PFSK-1 (cell line): ENCODE results near the gene INKA2.

Experiments
- FOXP2 ChIP-seq: optimal IDR thresholded peaks from 2 replicates; pipeline ENCODE3; 2011; ENCODE audit warnings: borderline replicate concordance, control low read depth, inconsistent platforms; ENCODE audit not compliant: insufficient read depth; ENCODE audit errors: extremely low read length, extremely low read depth
- POLR2AphosphoS5 ChIP-seq: IDR thresholded peaks from 2 replicates; pipeline ENCODE4 v1.6.1; 2012; ENCODE audit warnings: low read depth, mild to moderate bottlenecking, control low read depth, low read length, moderate library complexity
- SIN3A ChIP-seq: IDR thresholded peaks from 2 replicates; pipeline ENCODE4 v1.6.1; 2012; ENCODE audit warnings: mild to moderate bottlenecking, low read length, moderate library complexity, borderline replicate concordance; ENCODE audit not compliant: insufficient read depth
- TAF1 ChIP-seq: IDR thresholded peaks from 2 replicates; pipeline ENCODE4 v1.6.1; 2012; ENCODE audit warnings: low read length, control low read depth, borderline replicate concordance; ENCODE audit not compliant: insufficient read depth
- TF ChIP-seq, protein P1 (sequence below), 2 experiments: IDR thresholded peaks; 2 replicates each; pipeline versions ENCODE4 v1.6.1 to v1.8.0; 2011 to 2012; ENCODE audit warnings: low read depth in 2 of 2, low read length in 2 of 2, control low read depth in 1 of 2, inconsistent platforms in 1 of 2, mild to moderate bottlenecking in 1 of 2, moderate library complexity in 1 of 2; ENCODE audit not compliant: insufficient read depth in 1 of 2

The INKA2 gene

GRCh38 chr1:111731956-111732355, 7.2 kb downstream of the INKA2 start:
- TF ChIP-seq POLR2AphosphoS5 (no peak), SIN3A (no peak), TAF1 (no peak), FOXP2 (no peak)
- TF ChIP-seq, protein P1, sequence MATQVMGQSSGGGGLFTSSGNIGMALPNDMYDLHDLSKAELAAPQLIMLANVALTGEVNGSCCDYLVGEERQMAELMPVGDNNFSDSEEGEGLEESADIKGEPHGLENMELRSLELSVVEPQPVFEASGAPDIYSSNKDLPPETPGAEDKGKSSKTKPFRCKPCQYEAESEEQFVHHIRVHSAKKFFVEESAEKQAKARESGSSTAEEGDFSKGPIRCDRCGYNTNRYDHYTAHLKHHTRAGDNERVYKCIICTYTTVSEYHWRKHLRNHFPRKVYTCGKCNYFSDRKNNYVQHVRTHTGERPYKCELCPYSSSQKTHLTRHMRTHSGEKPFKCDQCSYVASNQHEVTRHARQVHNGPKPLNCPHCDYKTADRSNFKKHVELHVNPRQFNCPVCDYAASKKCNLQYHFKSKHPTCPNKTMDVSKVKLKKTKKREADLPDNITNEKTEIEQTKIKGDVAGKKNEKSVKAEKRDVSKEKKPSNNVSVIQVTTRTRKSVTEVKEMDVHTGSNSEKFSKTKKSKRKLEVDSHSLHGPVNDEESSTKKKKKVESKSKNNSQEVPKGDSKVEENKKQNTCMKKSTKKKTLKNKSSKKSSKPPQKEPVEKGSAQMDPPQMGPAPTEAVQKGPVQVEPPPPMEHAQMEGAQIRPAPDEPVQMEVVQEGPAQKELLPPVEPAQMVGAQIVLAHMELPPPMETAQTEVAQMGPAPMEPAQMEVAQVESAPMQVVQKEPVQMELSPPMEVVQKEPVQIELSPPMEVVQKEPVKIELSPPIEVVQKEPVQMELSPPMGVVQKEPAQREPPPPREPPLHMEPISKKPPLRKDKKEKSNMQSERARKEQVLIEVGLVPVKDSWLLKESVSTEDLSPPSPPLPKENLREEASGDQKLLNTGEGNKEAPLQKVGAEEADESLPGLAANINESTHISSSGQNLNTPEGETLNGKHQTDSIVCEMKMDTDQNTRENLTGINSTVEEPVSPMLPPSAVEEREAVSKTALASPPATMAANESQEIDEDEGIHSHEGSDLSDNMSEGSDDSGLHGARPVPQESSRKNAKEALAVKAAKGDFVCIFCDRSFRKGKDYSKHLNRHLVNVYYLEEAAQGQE (IDR thresholded peaks at IDR 0.05; ENCODE audit: insufficient read depth in 1 of 2, low read depth in 2 of 2, low read length in 2 of 2) = no peak

DNA sequence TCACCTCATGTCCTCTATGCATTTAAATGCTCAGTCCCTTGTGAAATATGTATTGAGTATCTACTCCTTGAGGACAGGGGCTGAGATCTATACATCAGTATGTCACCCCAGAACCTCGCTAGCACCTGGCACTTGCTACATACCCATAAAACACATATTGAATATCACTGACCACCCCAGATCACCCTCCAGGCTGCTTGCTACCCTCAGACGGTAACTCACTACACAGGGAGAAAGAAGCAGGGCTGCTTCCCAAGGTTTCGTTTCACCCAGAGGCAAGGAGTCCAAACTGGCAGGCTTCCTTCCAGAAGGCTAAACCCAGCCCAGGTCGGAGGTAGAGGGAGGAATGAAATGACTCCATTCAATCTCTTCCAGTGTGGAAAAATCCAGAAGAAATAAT, 8.5 kb downstream of the INKA2 start:
- TF ChIP-seq TAF1 = no peak
- TF ChIP-seq SIN3A = no peak
- TF ChIP-seq, protein P1 (IDR thresholded peaks at IDR 0.05; ENCODE audit: insufficient read depth in 1 of 2, low read depth in 2 of 2, low read length in 2 of 2) = no peak
- no peak for TF ChIP-seq FOXP2
- no peak for TF ChIP-seq POLR2AphosphoS5

DNA sequence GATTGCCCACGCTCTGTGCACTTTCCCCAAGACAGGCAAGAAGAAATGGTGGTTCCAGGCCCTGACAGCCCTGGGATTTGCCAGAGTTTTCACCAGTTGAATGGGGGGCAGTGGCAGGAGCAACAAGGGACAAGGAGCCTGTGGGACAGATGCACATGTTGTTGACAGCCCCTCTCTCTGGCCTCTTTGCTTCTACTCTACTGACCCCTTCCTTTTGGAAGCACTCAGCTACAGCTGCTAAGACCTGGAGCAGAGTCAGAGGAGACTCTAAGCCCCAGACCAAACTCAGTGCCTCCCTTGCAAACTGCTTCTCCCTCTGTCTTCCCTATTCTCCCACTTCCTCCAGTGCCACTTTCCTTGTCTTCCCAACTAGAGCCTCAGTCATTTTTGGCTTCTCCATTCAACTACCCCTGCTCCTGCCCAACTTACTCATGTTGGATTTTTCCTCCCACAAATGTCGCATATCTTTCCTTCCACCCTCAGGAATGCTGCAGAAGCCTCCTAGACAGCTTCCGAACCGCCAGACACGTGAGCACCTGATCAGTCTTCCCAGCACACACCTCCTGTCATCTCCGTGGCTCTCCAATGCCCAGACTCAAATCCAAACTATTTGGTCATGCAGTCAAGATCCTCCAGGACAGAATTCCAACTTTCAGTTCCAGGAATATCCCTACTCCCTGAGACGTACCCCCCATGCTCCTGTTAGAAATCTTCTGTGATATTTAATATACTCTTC, 9.1 kb downstream of the INKA2 start:
- no peak for TF ChIP-seq SIN3A
- TF ChIP-seq POLR2AphosphoS5 = no peak
- no peak for TF ChIP-seq FOXP2
- no peak for TF ChIP-seq TAF1
- TF ChIP-seq, protein P1 (IDR thresholded peaks at IDR 0.05; ENCODE audit: insufficient read depth in 1 of 2, low read depth in 2 of 2, low read length in 2 of 2) = no peak

- TF ChIP-seq SIN3A (no peak), POLR2AphosphoS5 (no peak), TAF1 (no peak), FOXP2 (no peak)
- TF ChIP-seq, protein P1 (IDR thresholded peaks at IDR 0.05; ENCODE audit: insufficient read depth in 1 of 2, low read depth in 2 of 2, low read length in 2 of 2) = no peak
Observed at GRCh38 chr1:111729271-111729921, 9.8 kb downstream of the INKA2 start.
